Gastrocnemius medialis (tissue), 4 donors: ENCODE measurements around the gene CYP27A1.

Experiments used
- CTCF ChIP-seq, 5 experiments: fragments of 450-650 bp in 3 of 5; fragments of 200-600 bp in 2 of 5; sonication (generic) in 2 of 5; IDR thresholded peaks in 4 of 5; conservative IDR thresholded peaks in 1 of 5; 1 replicate in 4 of 5; 2 replicates in 1 of 5; pipeline ENCODE4 v1.5.1; 2016 to 2019; ENCODE audit warnings: antibody characterized with exemption in 5 of 5, mild to moderate bottlenecking in 3 of 5, moderate library complexity in 3 of 5
- POLR2A ChIP-seq, 2 donors: fragments of 450-650 bp; IDR thresholded peaks; one replicate each; pipeline ENCODE4 v1.6.1; 2017; ENCODE audit warnings: antibody characterized with exemption in 2 of 2, mild to moderate bottlenecking in 2 of 2, moderate library complexity in 2 of 2

DNA sequence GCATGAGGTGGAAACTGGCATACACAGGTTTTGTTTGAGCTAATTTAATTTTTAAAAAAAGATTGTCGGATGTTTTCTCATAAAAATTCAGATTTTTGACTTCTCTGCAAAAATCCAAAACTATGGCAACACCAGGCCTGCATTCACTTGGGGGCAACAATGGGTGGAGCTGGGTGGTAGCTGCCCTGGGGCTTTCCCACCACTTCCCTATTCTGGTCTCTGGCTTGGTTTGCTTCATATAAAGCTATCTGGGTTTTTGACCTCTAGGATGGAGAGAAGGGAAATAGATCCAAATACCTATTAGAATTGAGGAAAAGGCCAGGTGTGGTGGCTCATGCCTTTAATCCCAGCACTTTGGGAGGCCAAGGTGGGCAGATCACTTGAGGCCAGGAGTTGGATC is 5.5 kb upstream of the CYP27A1 start:
- no peak for TF ChIP-seq POLR2A (IDR thresholded peaks at IDR 0.05)
- TF ChIP-seq CTCF (IDR thresholded peaks at IDR 0.05 in 4 of 5, conservative IDR thresholded peaks at IDR 0.05 in 1 of 5) = no peak
